H9 (cell line): Measurements from ENCODE around the gene MRAP2. TPM values are rescaled to one million over a fixed set of nuclear protein-coding genes. Genes with fewer than 3 reads are reported as not detected.

Experiments used
- DNase-seq: peaks from one replicate; pipeline ENCODE4 v3.0.0-alpha.2; 2017
- H2AFZ ChIP-seq: one replicate; pipeline ENCODE4 v1.6.1; 2013; ENCODE audit warnings: mild to moderate bottlenecking, low read length, control low read depth, moderate library complexity
- H2AK5ac ChIP-seq: 2 replicates; pipeline ENCODE4 v1.6.1; 2013; ENCODE audit warnings: low read length, control low read depth, mixed read lengths; ENCODE audit not compliant: insufficient read length
- H2BK120ac ChIP-seq: one replicate; pipeline ENCODE4 v1.6.1; 2013; ENCODE audit warnings: low read depth, mild to moderate bottlenecking, low read length, control low read depth, inconsistent platforms; ENCODE audit not compliant: poor library complexity, severe bottlenecking
- H2BK12ac ChIP-seq: 2 replicates; pipeline ENCODE4 v1.6.1; 2013; ENCODE audit warnings: low read length, control low read depth, mixed read lengths, low read depth; ENCODE audit not compliant: insufficient read length
- H2BK15ac ChIP-seq: 2 replicates; pipeline ENCODE4 v1.6.1; 2013; ENCODE audit warnings: low read depth, low read length, control low read depth
- H2BK20ac ChIP-seq: one replicate; pipeline ENCODE4 v1.6.1; 2013; ENCODE audit warnings: low read depth, mild to moderate bottlenecking, low read length, control low read depth, inconsistent platforms; ENCODE audit not compliant: poor library complexity, severe bottlenecking
- H2BK5ac ChIP-seq: 2 replicates; pipeline ENCODE4 v1.6.1; 2013; ENCODE audit warnings: low read length, control low read depth, mixed read lengths; ENCODE audit not compliant: insufficient read length
- H3K14ac ChIP-seq: 2 replicates; pipeline ENCODE4 v1.6.1; 2013; ENCODE audit warnings: low read length, control low read depth; ENCODE audit not compliant: insufficient read depth
- H3K18ac ChIP-seq: 2 replicates; pipeline ENCODE4 v1.6.1; 2013; ENCODE audit warnings: low read depth, mild to moderate bottlenecking, mixed read lengths, low read length, control low read depth; ENCODE audit not compliant: insufficient read length
- H3K23ac ChIP-seq: 2 replicates; pipeline ENCODE4 v1.6.1; 2013; ENCODE audit warnings: low read length, control low read depth, mixed read lengths, low read depth; ENCODE audit not compliant: insufficient read length
- H3K23me2 ChIP-seq: 2 replicates; pipeline ENCODE4 v1.6.1; 2013; ENCODE audit warnings: low read depth, mild to moderate bottlenecking, mixed read lengths, low read length, control low read depth; ENCODE audit not compliant: insufficient read length, poor library complexity, severe bottlenecking
- H3K27ac ChIP-seq: 2 replicates; pipeline ENCODE4 v1.5.1; 2013; ENCODE audit warnings: low read length, control low read depth, mixed read lengths, low read depth; ENCODE audit not compliant: insufficient read length
- H3K27me3 ChIP-seq: 2 replicates; pipeline ENCODE4 v1.6.1; 2013; ENCODE audit warnings: low read length, control low read depth, inconsistent platforms; ENCODE audit not compliant: insufficient read depth
- H3K4ac ChIP-seq: 2 replicates; pipeline ENCODE4 v1.6.1; 2013; ENCODE audit warnings: low read depth, mild to moderate bottlenecking, control low read depth, inconsistent platforms, low read length, moderate library complexity
- H3K4me1 ChIP-seq: 2 replicates; pipeline ENCODE4 v1.6.1; 2013; ENCODE audit warnings: low read length, control low read depth, inconsistent platforms; ENCODE audit not compliant: insufficient read depth
- H3K4me2 ChIP-seq: 2 replicates; pipeline ENCODE4 v1.6.1; 2013; ENCODE audit warnings: low read length, control low read depth, mixed read lengths; ENCODE audit not compliant: insufficient read length, insufficient read depth
- H3K56ac ChIP-seq: 2 replicates; pipeline ENCODE4 v1.6.1; 2013; ENCODE audit warnings: low read depth, mild to moderate bottlenecking, mixed read lengths, low read length, control low read depth; ENCODE audit not compliant: insufficient read length
- H3K79me1 ChIP-seq: 2 replicates; pipeline ENCODE4 v1.6.1; 2013; ENCODE audit warnings: low read depth, mild to moderate bottlenecking, moderate library complexity, low read length, control low read depth, inconsistent platforms; ENCODE audit not compliant: insufficient read depth, poor library complexity, severe bottlenecking
- H3K79me2 ChIP-seq: 2 replicates; pipeline ENCODE4 v1.6.1; 2013; ENCODE audit warnings: low read length, control low read depth, inconsistent platforms; ENCODE audit not compliant: insufficient read depth
- H3K9ac ChIP-seq: 2 replicates; pipeline ENCODE4 v1.6.1; 2013; ENCODE audit warnings: low read length, control low read depth, mixed read lengths; ENCODE audit not compliant: insufficient read length; ENCODE audit errors: extremely low read depth
- H3K9me3 ChIP-seq: one replicate; pipeline ENCODE4 v1.6.1; 2013; ENCODE audit warnings: low read depth, low read length, inconsistent platforms; ENCODE audit not compliant: control insufficient read depth
- H3T11ph ChIP-seq: one replicate; pipeline ENCODE4 v1.6.1; 2013; ENCODE audit warnings: mild to moderate bottlenecking, low read length, control low read depth, inconsistent platforms
- H4K20me1 ChIP-seq: one replicate; pipeline ENCODE4 v1.6.1; 2013; ENCODE audit not compliant: control insufficient read depth, insufficient read length, insufficient read depth
- H4K5ac ChIP-seq: 2 replicates; pipeline ENCODE4 v1.6.1; 2013; ENCODE audit warnings: low read depth, mild to moderate bottlenecking, mixed read lengths, low read length, control low read depth; ENCODE audit not compliant: insufficient read length
- H4K8ac ChIP-seq: replicated peaks from 2 replicates; pipeline ENCODE4 v1.6.1; 2013; ENCODE audit warnings: low read length, control low read depth, mixed read lengths, low read depth; ENCODE audit not compliant: insufficient read length
- H4K91ac ChIP-seq: 2 replicates; pipeline ENCODE4 v1.6.1; 2013; ENCODE audit warnings: low read depth, mild to moderate bottlenecking, moderate library complexity, mixed read lengths, low read length, control low read depth; ENCODE audit not compliant: insufficient read length
- H3K27ac Mint-ChIP-seq, 3 experiments: 2 replicates in 2 of 3; 3 replicates in 1 of 3; pipeline ENCODE4 v1.8.0; 2020 to 2021; ENCODE audit warnings: mixed read lengths in 3 of 3, mild to moderate bottlenecking in 1 of 3, moderate library complexity in 1 of 3
- H3K27me3 Mint-ChIP-seq: 2 replicates; pipeline ENCODE4 v1.8.0; 2021; ENCODE audit warnings: low read depth, mild to moderate bottlenecking, moderate library complexity, mixed read lengths
- H3K36me3 Mint-ChIP-seq, 3 experiments: 2 replicates in 2 of 3; 3 replicates in 1 of 3; pipeline ENCODE4 v1.8.0; 2020 to 2021; ENCODE audit warnings: low read depth in 3 of 3, mixed read lengths in 3 of 3; ENCODE audit not compliant: insufficient read depth in 1 of 3
- H3K4me1 Mint-ChIP-seq, 2 experiments: 2 replicates each; pipeline ENCODE4 v1.8.0; 2020; ENCODE audit warnings: mixed read lengths in 2 of 2
- H3K4me3 Mint-ChIP-seq, 2 experiments: 2 replicates in 1 of 2; 3 replicates in 1 of 2; pipeline ENCODE4 v1.8.0; 2020 to 2021; ENCODE audit warnings: mild to moderate bottlenecking in 2 of 2, mixed read lengths in 2 of 2, moderate library complexity in 1 of 2
- H3K9me3 Mint-ChIP-seq, 2 experiments: 2 replicates in 1 of 2; 3 replicates in 1 of 2; pipeline ENCODE4 v1.8.0; 2020; ENCODE audit warnings: mild to moderate bottlenecking in 2 of 2, mixed read lengths in 2 of 2, moderate library complexity in 1 of 2
- WGBS: extraction: QIAGEN DNeasy Blood & Tissue Kit; methylation state at CpG from one replicate; pipeline ENCODE4 v1.1.7; 2013; ENCODE audit warnings: missing lambda C conversion rate, low lambda C conversion rate, mixed read lengths; ENCODE audit not compliant: insufficient read length; ENCODE audit errors: extremely low coverage; 5-methylcytosine and 5-hydroxymethylcytosine counted together
- total RNA-seq: library from RNA; stranded (reverse); gene quantifications from 2 replicates; pipeline ENCODE4 v1.2.1, GENCODE V29; 2021
- TF ChIP-seq, protein P1 (sequence below): fragments of 200-600 bp; sonication (generic); conservative IDR thresholded peaks from 3 replicates; pipeline ENCODE4 v1.8.0; 2021; ENCODE audit warnings: antibody characterized with exemption, mild to moderate bottlenecking

The MRAP2 gene
- total RNA-seq, 1 experiment from 2014 or later = 8.0 TPM

DNA sequence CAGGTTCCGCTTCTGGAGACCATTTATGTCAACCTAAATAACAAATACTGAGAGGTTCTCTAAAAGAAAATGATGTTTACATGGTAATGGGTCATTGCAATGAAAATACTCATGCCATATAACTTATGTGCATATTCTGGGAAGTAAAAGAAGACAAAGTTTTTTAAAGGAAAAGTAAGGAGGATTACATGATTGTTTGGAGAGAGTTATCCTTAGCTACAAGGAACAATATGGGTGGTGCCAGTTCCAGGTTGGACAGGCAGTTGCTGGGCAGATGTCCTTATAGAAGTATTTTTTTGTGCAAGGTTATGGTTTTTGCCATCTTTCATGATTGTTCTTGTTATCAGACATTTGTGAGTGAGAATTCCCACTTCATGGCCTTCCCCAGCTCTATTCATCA is 52.5 kb downstream of the MRAP2 start:
- Histone ChIP-seq H3T11ph (no peak overlapping the region), H3K4me1 (peaks cover 13% of the 10 kb centered on the region; the same call in 1 of the 2 replicates), H3K79me1 (no peaks in the 10 kb centered on the region), H3K27ac (no peak overlapping the region), H2AFZ (no peak overlapping the region), H2BK15ac (no peak overlapping the region), H3K4me2 (no peak overlapping the region), H4K20me1 (no peaks in the 10 kb centered on the region), H3K9me3 (no peaks in the 10 kb centered on the region), H3K27me3 (no peaks in the 10 kb centered on the region), H4K91ac (no peak overlapping the region), H3K14ac (no peak overlapping the region), H3K23me2 (no peaks in the 10 kb centered on the region), H2BK12ac (no peak overlapping the region), H2BK20ac (no peak overlapping the region), H3K79me2 (no peaks in the 10 kb centered on the region), H3K56ac (no peak overlapping the region), H4K8ac (no peak overlapping the region), H4K5ac (no peak overlapping the region), H2AK5ac (no peak overlapping the region), H3K4ac (no peak overlapping the region), H3K9ac (no peak overlapping the region), H2BK5ac (no peak overlapping the region), H3K23ac (no peak overlapping the region), H3K18ac (no peak overlapping the region), H2BK120ac (no peak overlapping the region)
- peaks cover 54 to 55% of the 10 kb centered on the region in 2 experiments for H3K4me1 Mint-ChIP-seq
- no peak overlapping the region for H3K4me3 Mint-ChIP-seq
- H3K27ac Mint-ChIP-seq = no peak overlapping the region
- H3K36me3 Mint-ChIP-seq = no peaks in the 10 kb centered on the region; a peak in 1 of 7 replicates
- no peak for DNase-seq
- H3K9me3 Mint-ChIP-seq = no peaks in the 10 kb centered on the region
- H3K27me3 Mint-ChIP-seq = no peaks in the 10 kb centered on the region
- whole genome bisulfite sequencing = no CpG with 5 or more reads among the region's 1 CpG
- TF ChIP-seq, protein P1, sequence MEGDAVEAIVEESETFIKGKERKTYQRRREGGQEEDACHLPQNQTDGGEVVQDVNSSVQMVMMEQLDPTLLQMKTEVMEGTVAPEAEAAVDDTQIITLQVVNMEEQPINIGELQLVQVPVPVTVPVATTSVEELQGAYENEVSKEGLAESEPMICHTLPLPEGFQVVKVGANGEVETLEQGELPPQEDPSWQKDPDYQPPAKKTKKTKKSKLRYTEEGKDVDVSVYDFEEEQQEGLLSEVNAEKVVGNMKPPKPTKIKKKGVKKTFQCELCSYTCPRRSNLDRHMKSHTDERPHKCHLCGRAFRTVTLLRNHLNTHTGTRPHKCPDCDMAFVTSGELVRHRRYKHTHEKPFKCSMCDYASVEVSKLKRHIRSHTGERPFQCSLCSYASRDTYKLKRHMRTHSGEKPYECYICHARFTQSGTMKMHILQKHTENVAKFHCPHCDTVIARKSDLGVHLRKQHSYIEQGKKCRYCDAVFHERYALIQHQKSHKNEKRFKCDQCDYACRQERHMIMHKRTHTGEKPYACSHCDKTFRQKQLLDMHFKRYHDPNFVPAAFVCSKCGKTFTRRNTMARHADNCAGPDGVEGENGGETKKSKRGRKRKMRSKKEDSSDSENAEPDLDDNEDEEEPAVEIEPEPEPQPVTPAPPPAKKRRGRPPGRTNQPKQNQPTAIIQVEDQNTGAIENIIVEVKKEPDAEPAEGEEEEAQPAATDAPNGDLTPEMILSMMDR = no peak
